ENCODE data around the gene ARHGEF7.

The ARHGEF7 gene

DNA sequence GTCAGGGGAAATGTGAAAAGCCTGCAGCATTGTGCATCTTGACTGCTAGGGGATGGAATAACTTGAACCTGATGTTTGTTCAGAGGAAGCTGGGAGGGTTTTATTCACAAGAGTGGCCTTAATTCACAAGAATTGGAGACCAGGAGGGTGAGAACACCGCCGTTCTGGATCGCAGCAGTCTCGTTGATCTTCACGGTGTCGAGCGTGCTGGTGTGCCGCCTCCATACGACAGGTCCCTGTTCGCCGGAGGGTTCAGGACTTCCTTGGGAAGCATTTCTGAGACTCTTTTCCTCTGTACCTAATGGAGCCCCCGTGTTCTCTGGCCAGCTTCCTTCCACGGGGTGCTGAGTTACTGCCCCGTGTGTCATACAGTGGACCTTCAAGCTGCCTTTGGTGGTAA lies 66.9 kb downstream of the ARHGEF7 start:
- no peaks in the 10 kb centered on the region for H3K36me3 ChIP-seq (ENCODE audit: low read length)
- no peaks in the 10 kb centered on the region for H4K20me1 ChIP-seq (ENCODE audit: low read depth, low read length)
- H3F3A ChIP-seq (ENCODE audit: insufficient read depth) = peaks cover 26% of the 10 kb centered on the region
- no peak overlapping the region for H3K4me3 ChIP-seq (ENCODE audit: insufficient read depth, low read length, poor library complexity, severe bottlenecking)
- TF ChIP-seq CTCF (IDR thresholded peaks at IDR 0.05; ENCODE audit: insufficient read depth, low read length, poor library complexity, severe bottlenecking) = no peak
- TF ChIP-seq EZH2phosphoT487 (conservative IDR thresholded peaks at IDR 0.05; ENCODE audit: low read length) = no peak
- H3K27ac ChIP-seq (ENCODE audit: low read depth, low read length) = no peak overlapping the region
- H3K9ac ChIP-seq (ENCODE audit: low read length) = no peak overlapping the region
- H3K79me2 ChIP-seq (ENCODE audit: insufficient read depth, low read length) = peaks cover 90% of the 10 kb centered on the region
- H3K4me2 ChIP-seq (ENCODE audit: low read depth, low read length, poor library complexity, severe bottlenecking) = no peak overlapping the region
- H3K9me3 ChIP-seq (ENCODE audit: insufficient read depth, low read length) = no peaks in the 10 kb centered on the region
- H3K27me3 ChIP-seq (ENCODE audit: low read length) = no peaks in the 10 kb centered on the region
- no peak overlapping the region for H2AFZ ChIP-seq (ENCODE audit: low read depth, low read length, severe bottlenecking)
- no peaks in the 10 kb centered on the region for H3K9me2 ChIP-seq (replicated peaks; ENCODE audit: insufficient read depth, low read length)

- no peak overlapping the region for H3K4me3 ChIP-seq (ENCODE audit: insufficient read depth, low read length, poor library complexity, severe bottlenecking)
- no peaks in the 10 kb centered on the region for H3K9me3 ChIP-seq (ENCODE audit: insufficient read depth, low read length)
- no peaks in the 10 kb centered on the region for H3K27me3 ChIP-seq (ENCODE audit: low read length)
- H3K4me2 ChIP-seq (ENCODE audit: low read depth, low read length, poor library complexity, severe bottlenecking) = no peak overlapping the region
- H3K9me2 ChIP-seq (replicated peaks; ENCODE audit: insufficient read depth, low read length) = no peaks in the 10 kb centered on the region
- no peaks in the 10 kb centered on the region for H4K20me1 ChIP-seq (ENCODE audit: low read depth, low read length)
- no peaks in the 10 kb centered on the region for H3K36me3 ChIP-seq (ENCODE audit: low read length)
- H3F3A ChIP-seq (ENCODE audit: insufficient read depth) = peaks cover 26% of the 10 kb centered on the region
- H3K79me2 ChIP-seq (ENCODE audit: insufficient read depth, low read length) = peaks cover 94% of the 10 kb centered on the region
- no peak overlapping the region for H3K9ac ChIP-seq (ENCODE audit: low read length)
- H3K27ac ChIP-seq (ENCODE audit: low read depth, low read length) = peak overlapping the region; percentile 94
- H2AFZ ChIP-seq (ENCODE audit: low read depth, low read length, severe bottlenecking) = no peak overlapping the region
- TF ChIP-seq EZH2phosphoT487 (conservative IDR thresholded peaks at IDR 0.05; ENCODE audit: low read length) (no peak), CTCF (IDR thresholded peaks at IDR 0.05; ENCODE audit: insufficient read depth, low read length, poor library complexity, severe bottlenecking) (no peak)
Observed at GRCh38 chr13:111183087-111183645, 68.1 kb downstream of the ARHGEF7 start.

DNA sequence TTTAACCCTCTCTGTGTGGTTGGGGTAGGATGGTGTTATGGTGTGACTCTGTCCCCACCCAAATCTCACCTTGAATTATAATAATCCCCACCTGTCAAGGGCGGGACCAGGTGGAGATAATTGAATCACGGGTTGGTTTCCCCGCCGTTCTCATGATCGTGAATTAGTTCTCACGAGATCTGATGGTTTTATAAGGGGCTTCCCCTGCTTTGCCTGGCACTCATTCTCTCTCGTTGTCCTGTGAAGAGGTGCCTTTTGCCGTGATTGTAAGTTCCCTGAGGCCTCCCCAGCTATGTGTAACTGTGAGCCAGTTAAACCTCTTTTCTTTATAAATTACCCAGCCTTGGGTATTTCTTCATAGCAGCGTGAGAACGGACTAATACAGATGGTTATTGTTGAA lies 68.8 kb downstream of the ARHGEF7 start:
- Histone ChIP-seq H3K9me2 (replicated peaks; ENCODE audit: insufficient read depth, low read length) (no peaks in the 10 kb centered on the region), H4K20me1 (ENCODE audit: low read depth, low read length) (no peaks in the 10 kb centered on the region), H3K79me2 (ENCODE audit: insufficient read depth, low read length) (peaks cover 94% of the 10 kb centered on the region), H3K27me3 (ENCODE audit: low read length) (no peaks in the 10 kb centered on the region), H3K9ac (ENCODE audit: low read length) (peak overlapping the region; percentile 50), H3F3A (ENCODE audit: insufficient read depth) (peaks cover 26% of the 10 kb centered on the region), H2AFZ (ENCODE audit: low read depth, low read length, severe bottlenecking) (no peak overlapping the region), H3K36me3 (ENCODE audit: low read length) (no peaks in the 10 kb centered on the region), H3K4me2 (ENCODE audit: low read depth, low read length, poor library complexity, severe bottlenecking) (peak overlapping the region; percentile 78), H3K9me3 (ENCODE audit: insufficient read depth, low read length) (no peaks in the 10 kb centered on the region), H3K27ac (ENCODE audit: low read depth, low read length) (peak overlapping the region; percentile 94), H3K4me3 (ENCODE audit: insufficient read depth, low read length, poor library complexity, severe bottlenecking) (peak overlapping the region; percentile 29)
- TF ChIP-seq EZH2phosphoT487 (conservative IDR thresholded peaks at IDR 0.05; ENCODE audit: low read length) (no peak), CTCF (IDR thresholded peaks at IDR 0.05; ENCODE audit: insufficient read depth, low read length, poor library complexity, severe bottlenecking) (no peak)

Measured in SU-DHL-6 (cell line).